AG09309 (cell line): ENCODE results near the gene ZBTB9.

Experiments used
- DNase-seq: peaks from one replicate; pipeline ENCODE4 v3.0.0-alpha.2; 2010; ENCODE audit warnings: low read depth
- H3K4me3 ChIP-seq: 2 replicates; pipeline ENCODE4 v1.5.1; 2011; ENCODE audit warnings: mild to moderate bottlenecking, low read depth, low read length, moderate library complexity; ENCODE audit not compliant: control insufficient read depth
- TF ChIP-seq, protein P1 (sequence below): IDR thresholded peaks from 2 replicates; pipeline ENCODE4 v1.5.1; 2011; ENCODE audit warnings: mild to moderate bottlenecking, low read depth, low read length, inconsistent platforms; ENCODE audit not compliant: insufficient read depth, control insufficient read depth; ENCODE audit errors: missing control alignments

ZBTB9 gene

DNA sequence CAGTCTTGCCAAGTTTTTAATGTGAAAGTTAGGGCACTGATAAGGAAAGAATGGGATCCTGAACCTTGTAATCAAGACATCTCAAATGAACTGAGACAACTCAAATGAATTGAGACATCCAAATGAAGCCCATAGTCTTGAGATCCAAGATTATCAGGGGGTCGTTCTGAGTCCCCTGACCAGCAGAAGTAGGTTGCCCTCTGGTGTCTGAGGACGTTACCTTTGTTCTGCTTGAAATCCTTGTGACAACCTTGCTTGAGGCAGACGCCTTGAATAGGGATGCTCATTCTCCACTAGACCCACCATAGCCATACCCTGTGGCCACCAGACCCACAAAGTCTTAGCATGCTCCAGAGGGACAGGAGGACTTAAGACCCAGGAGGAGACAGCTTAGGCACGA lies 37.7 kb downstream of the ZBTB9 start:
- TF ChIP-seq, protein P1, sequence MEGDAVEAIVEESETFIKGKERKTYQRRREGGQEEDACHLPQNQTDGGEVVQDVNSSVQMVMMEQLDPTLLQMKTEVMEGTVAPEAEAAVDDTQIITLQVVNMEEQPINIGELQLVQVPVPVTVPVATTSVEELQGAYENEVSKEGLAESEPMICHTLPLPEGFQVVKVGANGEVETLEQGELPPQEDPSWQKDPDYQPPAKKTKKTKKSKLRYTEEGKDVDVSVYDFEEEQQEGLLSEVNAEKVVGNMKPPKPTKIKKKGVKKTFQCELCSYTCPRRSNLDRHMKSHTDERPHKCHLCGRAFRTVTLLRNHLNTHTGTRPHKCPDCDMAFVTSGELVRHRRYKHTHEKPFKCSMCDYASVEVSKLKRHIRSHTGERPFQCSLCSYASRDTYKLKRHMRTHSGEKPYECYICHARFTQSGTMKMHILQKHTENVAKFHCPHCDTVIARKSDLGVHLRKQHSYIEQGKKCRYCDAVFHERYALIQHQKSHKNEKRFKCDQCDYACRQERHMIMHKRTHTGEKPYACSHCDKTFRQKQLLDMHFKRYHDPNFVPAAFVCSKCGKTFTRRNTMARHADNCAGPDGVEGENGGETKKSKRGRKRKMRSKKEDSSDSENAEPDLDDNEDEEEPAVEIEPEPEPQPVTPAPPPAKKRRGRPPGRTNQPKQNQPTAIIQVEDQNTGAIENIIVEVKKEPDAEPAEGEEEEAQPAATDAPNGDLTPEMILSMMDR = no peak
- H3K4me3 ChIP-seq = no peak overlapping the region
- DNase-seq = no peak

DNA sequence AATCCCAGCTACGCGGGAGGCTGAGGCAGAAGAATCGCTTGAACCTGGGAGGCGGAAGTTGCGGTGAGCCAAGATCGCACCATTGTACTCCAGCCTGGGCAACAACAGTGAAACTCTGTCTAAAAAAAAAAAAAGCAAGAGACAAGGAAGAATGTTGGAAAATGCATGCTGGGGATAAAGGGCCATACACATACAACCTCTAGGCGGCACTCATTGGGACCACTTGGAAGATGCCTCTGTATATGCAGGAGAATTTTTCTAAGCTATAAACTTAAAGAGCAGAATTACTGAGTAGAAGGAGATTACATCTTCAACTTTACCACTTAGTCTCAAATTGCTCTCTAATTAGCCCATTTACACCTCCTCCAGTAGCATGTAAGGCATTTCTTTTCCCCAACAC lies 42.8 kb downstream of the ZBTB9 start:
- DNase-seq = no peak
- H3K4me3 ChIP-seq = no peak overlapping the region
- TF ChIP-seq, protein P1 = no peak

DNA sequence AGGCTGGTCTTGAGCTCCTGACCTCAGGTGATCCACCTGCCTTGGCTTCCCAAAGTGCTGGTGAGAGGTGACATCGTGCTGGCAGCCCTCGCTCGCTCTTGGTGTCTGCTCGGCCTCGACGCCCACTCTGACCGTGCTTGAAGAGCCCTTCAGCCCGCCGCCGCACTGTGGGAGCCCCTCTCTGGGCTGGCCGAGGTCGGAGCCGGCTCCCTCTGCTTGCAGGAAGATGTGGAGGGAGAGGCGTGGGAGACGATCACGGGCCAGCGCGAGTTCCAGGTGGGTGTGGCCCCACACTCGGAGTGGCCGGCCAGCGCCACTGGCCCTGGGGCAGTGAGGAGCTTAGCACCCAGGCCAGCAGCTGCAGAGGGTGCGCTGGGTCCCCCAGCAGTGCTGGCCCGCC lies 48.1 kb downstream of the ZBTB9 start:
- TF ChIP-seq, protein P1 = no peak
- no peak for DNase-seq
- no peak overlapping the region for H3K4me3 ChIP-seq

DNA sequence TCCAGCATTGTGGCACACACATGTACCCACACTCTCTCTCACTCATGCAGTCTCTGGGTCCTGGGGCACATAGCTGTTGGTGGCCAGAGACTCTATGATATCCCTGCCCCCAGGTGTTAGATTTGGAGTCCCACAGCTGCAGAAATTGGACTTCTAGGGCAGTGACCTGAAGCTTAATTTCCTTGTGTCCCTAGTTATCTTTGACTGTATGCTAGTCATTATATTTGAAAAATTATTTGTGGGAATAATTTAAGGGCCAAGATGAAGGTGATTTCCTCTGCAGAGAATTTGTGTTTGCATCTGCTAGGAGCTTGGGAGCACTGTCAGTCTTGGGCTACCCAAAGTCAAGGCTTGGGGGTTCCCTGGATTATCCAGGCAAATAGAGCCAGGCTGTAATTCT lies 50.1 kb downstream of the ZBTB9 start:
- no peak for DNase-seq
- H3K4me3 ChIP-seq = no peak overlapping the region
- TF ChIP-seq, protein P1 = no peak

DNA sequence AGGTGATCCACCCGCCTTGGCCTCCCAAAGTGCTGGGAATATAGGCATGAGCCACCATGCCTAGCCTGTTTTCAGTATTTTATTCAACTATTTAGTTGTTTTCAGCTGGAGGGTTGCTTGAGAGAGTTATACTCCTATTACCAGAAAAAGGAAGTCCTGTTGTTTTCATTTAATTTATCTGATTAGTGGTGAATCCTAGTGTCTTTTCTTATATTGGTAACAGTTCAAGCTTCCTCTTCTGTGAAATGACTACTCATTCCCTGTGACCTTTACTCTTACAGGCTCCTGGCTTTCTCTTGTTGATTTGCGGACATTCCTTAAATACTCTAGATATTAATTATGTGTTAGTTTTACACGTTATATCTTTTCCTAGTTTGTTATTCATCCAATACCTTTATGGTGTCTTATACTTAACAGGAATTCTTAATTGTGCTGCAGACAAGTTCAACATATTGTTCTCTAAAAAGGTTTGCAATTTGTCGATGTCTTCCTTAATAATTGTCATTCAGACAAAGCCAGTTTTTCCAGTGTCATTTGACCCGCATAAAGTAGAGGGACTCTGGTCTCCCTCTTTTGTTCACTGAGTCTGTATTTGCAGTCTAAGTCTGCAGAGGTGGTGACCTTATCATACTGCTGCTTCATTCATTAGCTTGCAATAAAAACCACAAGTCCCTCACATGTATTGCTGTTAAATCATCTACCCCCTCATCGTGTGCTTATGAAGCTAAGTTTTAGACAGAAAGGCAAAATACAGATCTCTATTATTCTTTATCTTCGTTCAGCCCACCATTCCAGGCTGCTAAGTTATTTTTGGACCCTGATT lies 51.4 kb downstream of the ZBTB9 start:
- H3K4me3 ChIP-seq = no peak overlapping the region
- no peak for DNase-seq
- TF ChIP-seq, protein P1 = no peak
